WTC11 (cell line): ENCODE results near the gene LYPD6B.

Source experiments
- ATF1 ChIP-seq: sonication (generic); formaldehyde crosslinking; IDR thresholded peaks from 2 replicates; pipeline ENCODE4 v1.8.1; 2023; ENCODE audit warnings: mild to moderate bottlenecking, moderate library complexity, missing genetic modification reagents
- CDX4 ChIP-seq: fragments of 250-450 bp; sonication (Bioruptor Pico); IDR thresholded peaks from 2 replicates; pipeline ENCODE4 v1.9.0; 2021; ENCODE audit warnings: moderate library complexity, mild to moderate bottlenecking, inconsistent platforms, borderline replicate concordance
- CREB1 ChIP-seq: sonication (generic); formaldehyde crosslinking; IDR thresholded peaks from 2 replicates; pipeline ENCODE4 v1.8.0; 2023; ENCODE audit warnings: mild to moderate bottlenecking, missing genetic modification reagents
- ZNF219 ChIP-seq: sonication (generic); formaldehyde crosslinking; IDR thresholded peaks from 2 replicates; pipeline ENCODE4 v1.8.0; 2023; ENCODE audit warnings: missing genetic modification reagents, mild to moderate bottlenecking, borderline replicate concordance
- ZNF532 ChIP-seq: fragments of 250-450 bp; sonication (Bioruptor Pico); IDR thresholded peaks from 2 replicates; pipeline ENCODE4 v1.9.0; 2021; ENCODE audit warnings: mild to moderate bottlenecking, borderline replicate concordance
- TF ChIP-seq, protein P1 (sequence below): fragments of 200-600 bp; IDR thresholded peaks from 2 replicates; pipeline ENCODE4 v1.8.0; 2022; ENCODE audit warnings: antibody characterized with exemption

DNA sequence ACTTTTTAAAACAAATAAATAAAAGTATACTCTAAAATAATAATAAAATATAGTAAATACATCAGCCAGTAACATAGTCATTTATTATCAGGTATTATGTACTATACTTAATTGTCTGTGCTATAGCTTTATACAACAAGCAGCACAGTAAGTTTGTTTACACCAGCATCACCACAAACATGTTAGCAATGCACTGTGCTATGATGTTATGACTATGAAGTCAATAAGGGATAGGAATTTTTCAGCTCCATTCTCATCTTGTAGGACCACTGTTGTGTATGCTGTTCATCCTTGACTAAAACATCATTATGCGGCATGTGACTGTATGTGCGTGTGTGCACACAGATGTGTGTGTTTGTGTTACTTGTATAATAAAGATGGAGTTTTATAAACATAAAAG lies 137.5 kb downstream of the LYPD6B start:
- TF ChIP-seq, protein P1, sequence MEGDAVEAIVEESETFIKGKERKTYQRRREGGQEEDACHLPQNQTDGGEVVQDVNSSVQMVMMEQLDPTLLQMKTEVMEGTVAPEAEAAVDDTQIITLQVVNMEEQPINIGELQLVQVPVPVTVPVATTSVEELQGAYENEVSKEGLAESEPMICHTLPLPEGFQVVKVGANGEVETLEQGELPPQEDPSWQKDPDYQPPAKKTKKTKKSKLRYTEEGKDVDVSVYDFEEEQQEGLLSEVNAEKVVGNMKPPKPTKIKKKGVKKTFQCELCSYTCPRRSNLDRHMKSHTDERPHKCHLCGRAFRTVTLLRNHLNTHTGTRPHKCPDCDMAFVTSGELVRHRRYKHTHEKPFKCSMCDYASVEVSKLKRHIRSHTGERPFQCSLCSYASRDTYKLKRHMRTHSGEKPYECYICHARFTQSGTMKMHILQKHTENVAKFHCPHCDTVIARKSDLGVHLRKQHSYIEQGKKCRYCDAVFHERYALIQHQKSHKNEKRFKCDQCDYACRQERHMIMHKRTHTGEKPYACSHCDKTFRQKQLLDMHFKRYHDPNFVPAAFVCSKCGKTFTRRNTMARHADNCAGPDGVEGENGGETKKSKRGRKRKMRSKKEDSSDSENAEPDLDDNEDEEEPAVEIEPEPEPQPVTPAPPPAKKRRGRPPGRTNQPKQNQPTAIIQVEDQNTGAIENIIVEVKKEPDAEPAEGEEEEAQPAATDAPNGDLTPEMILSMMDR = no peak
- TF ChIP-seq ZNF219 (CRISPR knock-in tag) (no peak), CREB1 (no peak), ATF1 (CRISPR knock-in tag) (no peak), ZNF532 (CRISPR knock-in tag) (no peak), CDX4 (CRISPR knock-in tag) (no peak)
